Measurements from ENCODE around the gene CHRND.
A peak's percentile ranks its signal among the peaks of the same experiment; 100 is the strongest.

Gene CHRND

DNA sequence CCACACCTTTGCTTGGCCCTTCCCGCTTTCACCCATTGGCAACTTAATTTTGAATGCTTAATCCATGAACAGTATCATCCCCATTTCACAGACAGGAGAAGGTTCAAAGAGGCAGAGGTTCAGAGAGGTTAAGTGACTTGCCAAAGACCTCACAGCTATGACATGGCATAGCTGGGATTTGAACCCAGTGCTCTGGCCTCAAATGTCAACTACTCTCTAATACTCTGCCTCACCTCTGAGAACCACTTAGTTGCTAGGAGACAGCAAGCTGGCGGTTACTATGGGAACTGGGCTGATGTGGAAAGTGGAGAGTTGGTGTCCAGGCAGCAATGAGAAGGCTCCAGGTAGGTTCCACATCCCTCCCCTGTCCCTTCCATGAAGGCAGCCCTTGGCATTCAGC, 21.5 kb upstream of the CHRND start:
- DNase-seq, result no peak

- no peak for DNase-seq
Observed at GRCh38 chr2:232505856-232506255, 20.1 kb upstream of the CHRND start.

GRCh38 chr2:232506709-232507108, 19.3 kb upstream of the CHRND start:
- DNase-seq, result no peak

DNA sequence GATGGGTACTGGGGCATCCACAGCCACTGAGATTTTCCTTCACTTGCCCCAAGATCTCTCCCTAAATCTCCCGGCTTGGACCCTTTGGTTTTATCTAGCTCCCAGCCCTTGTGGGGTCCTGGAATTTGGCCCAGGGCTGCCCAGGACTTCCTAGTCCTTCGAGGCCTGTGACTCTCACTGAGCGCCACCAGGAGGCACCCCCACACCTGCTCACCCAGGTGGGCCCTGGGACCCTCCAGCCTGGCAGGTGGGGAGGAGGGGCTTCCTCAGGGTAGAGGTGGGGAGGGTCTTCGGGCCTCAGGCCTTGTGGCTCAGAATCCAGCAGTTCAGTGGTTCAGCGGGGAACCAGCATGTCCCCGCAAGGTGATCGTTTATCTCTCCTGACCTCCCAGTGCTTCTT, 17.7 kb upstream of the CHRND start:
- DNase-seq, result no peak

DNA sequence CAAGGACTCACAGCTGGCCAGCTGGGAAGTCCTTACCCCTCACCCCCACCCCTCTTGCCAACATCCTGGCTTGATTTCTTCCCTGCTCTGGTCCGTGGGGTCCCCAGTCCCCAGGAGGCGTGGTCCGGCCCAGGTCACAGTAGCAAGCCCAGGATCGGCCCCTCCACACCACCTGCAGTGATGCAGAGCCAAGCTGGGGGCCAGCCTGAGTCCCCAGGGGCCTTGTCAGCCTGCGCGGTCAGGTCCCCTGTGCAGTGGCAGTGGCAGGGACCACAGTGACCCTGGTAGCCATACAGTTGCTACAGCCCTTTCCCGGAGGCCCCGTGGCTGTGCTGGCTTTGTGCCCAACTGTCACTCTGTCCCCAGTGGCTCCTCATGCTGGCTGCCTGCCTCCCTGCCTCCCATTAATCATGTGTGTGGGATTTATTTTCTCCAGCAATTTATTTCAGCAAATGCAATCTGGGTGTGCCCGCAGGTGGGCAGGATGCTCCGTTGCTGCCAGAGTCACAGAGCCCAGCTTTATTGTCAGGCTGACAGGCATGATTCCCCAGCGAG, 14.5 kb upstream of the CHRND start:
- DNase-seq, result no peak

- no peak for DNase-seq
Observed at GRCh38 chr2:232512602-232513001, 13.4 kb upstream of the CHRND start.

- DNase-seq, result no peak
Observed at GRCh38 chr2:232513353-232513752, 12.6 kb upstream of the CHRND start.

- DNase-seq, result no peak
Observed at GRCh38 chr2:232515639-232516038, 10.3 kb upstream of the CHRND start.

DNA sequence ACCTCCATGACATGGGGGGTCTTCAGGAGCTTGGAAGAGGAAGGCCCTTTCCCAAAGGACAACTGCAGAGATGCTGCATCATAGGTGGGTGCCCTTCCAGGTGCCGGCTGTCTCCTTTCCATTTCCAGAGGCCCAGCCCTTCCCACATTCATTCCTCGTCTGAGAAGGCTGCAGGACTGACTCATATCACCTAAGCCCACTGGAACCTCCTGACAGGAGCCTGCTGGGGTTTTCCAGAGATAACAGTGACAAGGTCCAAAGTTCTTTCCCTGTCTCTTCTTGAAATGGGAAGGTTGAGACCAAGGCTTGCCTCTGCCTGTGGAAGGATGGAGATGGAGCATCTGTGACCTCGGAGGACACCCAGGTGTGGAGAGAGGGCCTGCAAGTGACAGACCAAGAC, 9.4 kb upstream of the CHRND start:
- DNase-seq, result no peak

DNA sequence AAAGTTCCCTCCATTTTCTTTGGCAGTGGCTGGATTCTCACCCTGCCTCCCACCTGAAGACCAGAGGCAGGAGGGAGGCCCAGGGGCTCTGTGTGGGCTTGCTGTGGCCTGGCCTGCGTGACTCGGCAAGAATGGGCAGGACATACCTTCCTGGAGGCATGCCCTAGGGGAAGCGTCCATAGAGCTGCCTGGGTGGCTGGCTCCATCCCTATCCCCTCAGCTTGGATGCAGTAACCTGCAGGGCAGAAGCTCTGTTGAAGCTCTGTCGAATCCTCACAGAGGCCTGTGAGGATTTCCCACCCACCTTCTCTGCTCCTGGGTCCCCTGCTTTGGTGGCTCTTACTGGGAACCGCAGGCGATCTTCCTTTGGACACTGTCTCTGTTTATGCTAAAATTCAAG, 7.1 kb upstream of the CHRND start:
- DNase-seq, result no peak

DNA sequence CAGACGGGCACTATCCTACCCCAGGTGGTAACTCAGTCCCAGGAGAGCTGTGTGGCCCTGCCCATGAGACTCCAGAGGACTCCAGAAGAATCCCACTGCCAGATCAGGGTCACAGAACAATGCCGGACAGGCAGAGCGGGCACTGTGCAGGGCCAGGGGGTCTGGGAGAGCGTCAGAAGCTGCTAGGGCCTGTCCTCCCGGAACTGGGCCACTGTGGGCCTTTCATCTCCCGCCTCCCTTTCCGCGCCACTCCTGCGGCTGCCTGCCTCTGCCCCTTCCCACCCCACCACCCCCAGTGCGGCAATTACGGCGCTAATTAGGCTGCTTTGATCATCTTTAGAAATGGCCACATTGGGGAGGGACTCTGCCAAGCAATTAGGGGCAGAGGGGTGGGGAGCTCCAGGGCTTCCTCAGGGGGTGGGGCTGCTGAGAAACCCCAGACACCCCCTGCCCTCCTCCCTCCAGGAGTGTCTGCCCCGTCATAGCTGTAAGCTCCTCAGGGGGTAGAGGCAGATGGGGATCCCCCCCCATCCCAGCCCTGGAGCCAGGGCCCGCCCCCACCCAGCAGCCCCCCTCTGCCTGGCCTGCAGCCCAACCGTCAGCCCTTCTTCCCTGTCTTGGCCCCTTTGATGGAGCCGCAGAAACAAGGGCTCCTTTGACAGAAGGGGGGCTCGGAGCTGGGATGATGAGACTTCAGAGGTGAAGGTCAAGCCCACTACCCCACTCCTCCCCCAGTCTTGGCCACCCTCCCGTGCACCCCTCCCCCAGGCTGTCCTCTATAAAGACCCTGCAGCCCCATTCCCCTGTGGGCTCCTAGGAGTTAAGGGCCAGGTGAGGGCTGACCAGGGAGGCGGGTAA, 6.2 kb upstream of the CHRND start, which contains the start of gene PRSS56:
Gene PRSS56, plus strand, starts transcription at position 808 of the 858 bp plus-strand sequence. CDS start 211 bp downstream, outside the sequence.
- no peak for DNase-seq

GRCh38 chr2:232520489-232520888, 5.5 kb upstream of the CHRND start:
- DNase-seq, result no peak

DNA sequence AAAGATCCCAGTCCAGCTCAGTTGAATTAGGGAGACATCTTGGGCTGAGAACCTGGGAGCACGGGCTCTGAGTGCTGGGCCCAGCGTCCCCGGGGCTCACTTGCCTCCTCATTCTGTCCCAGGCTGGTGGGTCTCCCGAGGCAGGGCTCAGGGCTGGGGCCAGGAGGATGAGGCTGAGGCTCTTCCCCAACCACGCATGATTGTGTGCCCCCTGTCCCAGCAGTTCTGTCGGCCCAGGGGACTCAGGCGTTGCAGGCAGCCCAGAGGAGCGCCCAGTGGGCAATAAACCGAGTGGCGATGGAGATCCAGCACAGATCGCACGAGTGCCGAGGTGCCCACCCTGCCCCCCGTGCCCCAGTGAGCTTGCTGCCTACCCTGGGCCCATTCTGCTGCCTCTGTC, 4.9 kb upstream of the CHRND start:
- DNase-seq, result no peak

GRCh38 chr2:232521959-232522622, 3.9 kb upstream of the CHRND start:
- peak; percentile 13 for DNase-seq

GRCh38 chr2:232522623-232523401, 3.1 kb upstream of the CHRND start:
- DNase-seq, result no peak

- DNase-seq, result no peak
Observed at GRCh38 chr2:232523402-232523681, 2.6 kb upstream of the CHRND start.

GRCh38 chr2:232523682-232524597, 2.0 kb upstream of the CHRND start:
- DNase-seq, result peak; percentile 31

DNA sequence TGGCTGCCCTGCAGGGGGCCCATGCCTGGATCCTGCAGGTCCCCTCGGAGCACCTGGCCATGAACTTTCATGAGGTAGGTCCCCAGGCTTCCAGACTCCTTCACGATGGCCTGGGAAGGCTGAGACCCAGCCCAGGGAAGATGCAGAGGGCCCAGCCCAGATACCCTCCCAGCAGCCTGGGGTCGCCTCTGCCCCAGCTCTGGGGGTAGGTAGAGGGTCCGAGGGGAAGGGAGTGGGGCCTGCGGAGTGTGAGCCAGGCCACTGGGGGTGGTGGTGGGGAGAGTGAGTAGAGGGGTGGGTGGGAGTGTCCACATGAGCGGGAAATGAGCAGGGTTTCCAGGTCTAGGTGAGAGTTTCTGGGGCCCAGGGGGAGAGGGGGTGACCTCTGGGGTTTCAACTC, 1.2 kb upstream of the CHRND start:
- DNase-seq, result no peak

GRCh38 chr2:232525199-232525598, 761 bp upstream of the CHRND start:
- no peak for DNase-seq

DNA sequence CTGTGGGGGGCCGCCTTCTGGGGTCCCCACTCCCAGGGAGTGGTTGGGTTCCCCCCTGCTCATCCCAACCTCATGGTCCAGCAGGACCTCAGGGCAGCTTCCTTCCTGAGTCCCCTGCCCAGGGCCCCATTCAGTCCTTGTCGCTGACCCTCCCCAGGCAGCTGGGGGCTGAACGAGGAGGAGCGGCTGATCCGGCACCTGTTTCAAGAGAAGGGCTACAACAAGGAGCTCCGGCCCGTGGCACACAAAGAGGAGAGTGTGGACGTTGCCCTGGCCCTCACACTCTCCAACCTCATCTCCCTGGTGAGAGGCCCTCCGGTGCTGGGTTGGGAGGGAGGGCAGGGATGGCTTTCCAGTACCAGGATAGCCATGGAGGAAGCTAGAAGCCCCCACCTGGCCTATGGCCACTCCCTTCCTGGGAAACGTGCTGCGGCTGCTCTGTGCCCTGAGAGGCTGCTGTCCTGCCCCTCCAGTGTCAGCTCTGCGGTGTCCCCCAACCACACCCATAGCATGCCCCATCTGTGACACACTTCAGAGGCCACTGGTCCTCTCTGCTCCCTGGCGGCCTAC, 497 bp downstream of the CHRND start:
- no peak for DNase-seq

DNA sequence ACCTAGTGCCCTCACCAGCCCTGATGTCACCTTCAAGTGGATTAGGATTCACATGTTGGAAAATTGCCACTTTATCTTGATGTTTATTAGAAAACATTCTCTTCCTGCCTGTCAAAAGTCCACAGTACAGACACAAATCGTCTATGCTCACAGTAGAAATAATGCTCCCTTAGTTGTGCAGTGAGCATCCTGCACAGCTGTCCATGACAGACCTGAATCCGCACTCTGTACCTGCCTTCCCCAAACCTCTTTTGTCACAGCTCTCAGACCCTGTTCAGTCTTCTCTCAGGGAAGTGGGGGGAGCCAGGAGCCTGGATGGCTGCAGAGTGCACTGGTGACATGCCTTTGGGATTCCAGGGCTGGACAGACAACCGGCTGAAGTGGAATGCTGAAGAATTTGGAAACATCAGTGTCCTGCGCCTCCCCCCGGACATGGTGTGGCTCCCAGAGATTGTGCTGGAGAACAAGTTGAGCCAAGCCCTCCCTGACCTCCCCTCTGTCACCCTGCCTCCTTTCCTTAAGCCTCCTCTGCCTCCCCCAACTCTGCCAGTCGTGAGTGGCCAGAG, 2.0 kb downstream of the CHRND start:
- no peak for DNase-seq
